ENCODE data around the gene ASAP3. TPM values are rescaled to one million over a fixed set of nuclear protein-coding genes. Genes with fewer than 3 reads are reported as not detected.

Gene ASAP3
- total RNA-seq, 1 donor from 2014 or later = 45.9 TPM

- Histone ChIP-seq H3K4me1 (ENCODE audit: control insufficient read depth in 3 of 3, insufficient read depth in 3 of 3, low read length in 3 of 3) (peaks cover 44 to 76% (median 56%) of the 10 kb centered on the region in 3 donors), H3K4me3 (ENCODE audit: low read length in 3 of 3) (peak overlapping the region in 2 of 3 donors; percentile 16 to 35), H3K27ac (ENCODE audit: low read depth, low read length) (peak overlapping the region; percentile 3), H3K9me3 (ENCODE audit: control insufficient read depth in 3 of 3, low read length in 3 of 3) (no peaks in the 10 kb centered on the region), H3K27me3 (ENCODE audit: control insufficient read depth in 3 of 3, insufficient read depth in 3 of 3, low read length in 3 of 3) (no peaks in the 10 kb centered on the region), H3K36me3 (ENCODE audit: control insufficient read depth in 3 of 3, insufficient read depth in 3 of 3, low read length in 3 of 3) (peaks cover 11 to 24% (median 11%) of the 10 kb centered on the region in 3 donors), H3K9ac (ENCODE audit: low read depth in 1 of 3, low read length in 3 of 3) (peak overlapping the region in 1 of 3 donors; percentile 45)
Observed at GRCh38 chr1:23420778-23421177, 63.2 kb downstream of the ASAP3 start.

DNA sequence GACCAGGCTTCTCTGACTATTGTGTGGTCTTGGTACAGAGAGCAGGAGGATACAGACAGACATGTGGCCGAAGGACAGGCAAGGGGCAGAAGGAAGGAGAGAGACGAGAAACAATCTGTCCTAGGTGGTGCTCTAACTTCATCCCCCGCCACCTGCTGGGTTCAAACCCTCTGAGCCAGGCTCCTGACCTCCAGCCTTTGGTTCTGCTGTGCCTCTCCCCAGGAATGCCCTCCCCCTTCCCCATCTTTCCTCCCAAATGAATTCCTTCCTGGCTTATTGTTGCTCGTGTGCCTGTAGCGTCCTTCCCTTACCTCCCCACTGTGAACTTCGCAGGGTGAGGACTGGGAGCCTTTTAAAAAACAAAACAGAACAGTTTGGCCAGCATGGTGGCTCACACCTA, 64.8 kb downstream of the ASAP3 start:
- Histone ChIP-seq H3K36me3 (ENCODE audit: control insufficient read depth in 3 of 3, insufficient read depth in 3 of 3, low read length in 3 of 3) (peaks cover 17 to 31% (median 18%) of the 10 kb centered on the region in 3 donors), H3K4me3 (ENCODE audit: low read length in 3 of 3) (no peak overlapping the region), H3K27ac (ENCODE audit: low read depth, low read length) (peak overlapping the region; percentile 36), H3K4me1 (ENCODE audit: control insufficient read depth in 3 of 3, insufficient read depth in 3 of 3, low read length in 3 of 3) (peaks cover 44 to 64% (median 51%) of the 10 kb centered on the region in 3 donors), H3K9ac (ENCODE audit: low read depth in 1 of 3, low read length in 3 of 3) (no peak overlapping the region), H3K9me3 (ENCODE audit: control insufficient read depth in 3 of 3, low read length in 3 of 3) (no peaks in the 10 kb centered on the region), H3K27me3 (ENCODE audit: control insufficient read depth in 3 of 3, insufficient read depth in 3 of 3, low read length in 3 of 3) (no peaks in the 10 kb centered on the region)

DNA sequence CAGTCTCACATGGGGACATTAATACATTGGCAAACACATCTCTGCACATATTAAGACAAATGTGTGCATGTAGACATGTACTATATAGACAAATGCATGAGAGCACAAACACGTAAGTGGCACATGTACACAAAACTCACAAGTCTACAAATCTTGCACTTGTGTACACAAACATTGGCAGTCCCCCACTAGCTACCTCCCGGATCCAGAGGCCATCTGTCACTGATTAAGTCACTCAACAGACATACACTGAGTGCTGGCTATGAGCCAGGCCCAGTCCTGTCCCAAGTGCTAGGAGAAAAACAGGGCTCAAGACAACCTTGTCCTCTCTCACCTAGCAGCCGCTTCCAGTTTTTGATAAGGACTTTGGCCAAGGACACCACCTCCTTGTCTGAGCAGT, 66.4 kb downstream of the ASAP3 start:
- peak overlapping the region; percentile 38 for H3K27ac ChIP-seq (ENCODE audit: low read depth, low read length)
- H3K36me3 ChIP-seq (ENCODE audit: control insufficient read depth in 3 of 3, insufficient read depth in 3 of 3, low read length in 3 of 3) = peaks cover 17 to 31% (median 18%) of the 10 kb centered on the region in 3 donors
- no peaks in the 10 kb centered on the region for H3K27me3 ChIP-seq (ENCODE audit: control insufficient read depth in 3 of 3, insufficient read depth in 3 of 3, low read length in 3 of 3)
- peak overlapping the region in 1 of 3 donors; percentile 14 for H3K4me3 ChIP-seq (ENCODE audit: low read length in 3 of 3)
- H3K9ac ChIP-seq (ENCODE audit: low read depth in 1 of 3, low read length in 3 of 3) = peak overlapping the region in 1 of 3 donors; percentile 54
- H3K4me1 ChIP-seq (ENCODE audit: control insufficient read depth in 3 of 3, insufficient read depth in 3 of 3, low read length in 3 of 3) = peaks cover 33 to 50% (median 41%) of the 10 kb centered on the region in 3 donors
- no peaks in the 10 kb centered on the region for H3K9me3 ChIP-seq (ENCODE audit: control insufficient read depth in 3 of 3, low read length in 3 of 3)

DNA sequence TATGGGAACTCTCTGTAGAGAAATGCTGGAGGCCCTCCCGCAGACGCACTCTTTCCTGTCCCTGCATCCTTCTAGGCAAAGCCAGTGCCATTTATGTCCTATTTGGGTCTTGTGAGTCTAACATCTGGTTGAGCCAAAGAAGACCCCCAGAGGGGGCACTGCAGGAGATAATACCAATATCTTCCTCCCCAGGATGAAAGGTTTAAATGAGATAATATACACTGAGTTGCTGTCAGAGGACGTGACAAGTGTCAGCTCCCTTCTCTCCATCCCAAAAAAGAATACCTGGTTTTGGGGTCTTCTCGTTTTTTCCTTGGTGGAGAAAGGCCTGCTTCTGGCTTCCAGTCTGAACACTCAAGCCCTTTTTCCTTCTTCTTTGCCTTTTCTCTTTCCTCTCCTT, 67.0 kb downstream of the ASAP3 start:
- no peak overlapping the region for H3K4me3 ChIP-seq (ENCODE audit: low read length in 3 of 3)
- H3K4me1 ChIP-seq (ENCODE audit: control insufficient read depth in 3 of 3, insufficient read depth in 3 of 3, low read length in 3 of 3) = peaks cover 27 to 44% (median 34%) of the 10 kb centered on the region in 3 donors
- no peaks in the 10 kb centered on the region for H3K27me3 ChIP-seq (ENCODE audit: control insufficient read depth in 3 of 3, insufficient read depth in 3 of 3, low read length in 3 of 3)
- H3K36me3 ChIP-seq (ENCODE audit: control insufficient read depth in 3 of 3, insufficient read depth in 3 of 3, low read length in 3 of 3) = peaks cover 17 to 27% (median 18%) of the 10 kb centered on the region in 3 donors
- H3K9ac ChIP-seq (ENCODE audit: low read depth in 1 of 3, low read length in 3 of 3) = no peak overlapping the region
- H3K27ac ChIP-seq (ENCODE audit: low read depth, low read length) = no peak overlapping the region
- no peaks in the 10 kb centered on the region for H3K9me3 ChIP-seq (ENCODE audit: control insufficient read depth in 3 of 3, low read length in 3 of 3)

DNA sequence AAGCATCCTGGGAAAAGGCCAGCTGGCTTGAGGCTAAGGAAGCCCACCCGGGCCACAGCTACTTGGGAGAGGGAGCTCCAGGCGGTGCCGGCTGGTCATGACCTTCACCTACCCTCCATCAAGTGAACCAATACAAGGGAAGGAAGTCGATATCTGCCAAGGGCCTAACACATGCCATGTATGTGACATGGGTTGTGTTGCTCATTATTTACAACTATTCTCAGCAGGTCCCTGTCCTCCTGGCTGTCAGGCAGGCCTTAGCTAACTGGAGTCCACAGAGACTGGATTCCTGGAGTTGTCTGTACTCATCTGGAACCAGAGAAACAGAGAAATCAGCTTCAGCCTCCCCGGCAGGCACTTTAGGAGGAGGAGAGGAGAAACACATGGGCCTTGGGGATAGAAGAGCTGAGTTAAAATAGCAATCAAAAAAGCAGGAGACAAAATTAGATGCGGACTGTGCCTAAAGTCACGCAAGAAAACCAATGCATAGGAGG, 75.1 kb downstream of the ASAP3 start:
- H3K27me3 ChIP-seq (ENCODE audit: control insufficient read depth in 3 of 3, insufficient read depth in 3 of 3, low read length in 3 of 3) = no peaks in the 10 kb centered on the region
- no peak overlapping the region for H3K27ac ChIP-seq (ENCODE audit: low read depth, low read length)
- no peak overlapping the region for H3K4me3 ChIP-seq (ENCODE audit: low read length in 3 of 3)
- H3K36me3 ChIP-seq (ENCODE audit: control insufficient read depth in 3 of 3, insufficient read depth in 3 of 3, low read length in 3 of 3) = peaks cover 16 to 34% (median 33%) of the 10 kb centered on the region in 3 donors
- peaks cover 13 to 36% (median 21%) of the 10 kb centered on the region in 3 donors for H3K4me1 ChIP-seq (ENCODE audit: control insufficient read depth in 3 of 3, insufficient read depth in 3 of 3, low read length in 3 of 3)
- H3K9ac ChIP-seq (ENCODE audit: low read depth in 1 of 3, low read length in 3 of 3) = peak overlapping the region in 1 of 3 donors; percentile 10
- no peaks in the 10 kb centered on the region for H3K9me3 ChIP-seq (ENCODE audit: control insufficient read depth in 3 of 3, low read length in 3 of 3)

DNA sequence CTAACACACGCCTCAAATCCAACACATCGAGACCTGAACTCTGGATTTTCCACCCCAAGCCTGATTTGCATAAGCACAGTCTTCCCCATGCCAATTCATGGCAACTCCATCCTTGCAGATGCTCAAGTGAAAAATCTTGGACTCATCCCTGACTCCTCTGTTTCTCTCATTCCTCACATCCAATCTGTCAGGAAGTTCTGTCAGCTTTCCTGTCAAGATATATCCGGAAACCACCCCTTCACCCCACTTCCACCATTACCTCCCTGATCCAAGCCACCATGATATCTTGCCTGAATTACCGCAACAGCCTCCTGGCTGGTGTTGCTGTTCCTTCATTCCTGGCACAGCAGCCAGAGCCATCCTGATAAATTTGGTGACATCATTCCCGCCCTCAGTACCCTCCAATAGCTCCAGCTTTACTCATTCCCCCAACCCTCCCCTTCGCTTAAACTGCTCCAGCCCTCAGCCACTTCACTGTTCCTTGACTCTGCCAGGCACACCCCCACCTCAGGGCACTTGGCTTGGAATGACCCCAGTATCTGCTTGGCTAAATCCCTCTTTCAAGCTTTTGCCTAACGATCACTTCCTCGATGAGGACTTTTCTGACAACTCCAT, 76.9 kb downstream of the ASAP3 start:
- no peak overlapping the region for H3K4me3 ChIP-seq (ENCODE audit: low read length in 3 of 3)
- H3K9ac ChIP-seq (ENCODE audit: low read depth in 1 of 3, low read length in 3 of 3) = no peak overlapping the region
- H3K27ac ChIP-seq (ENCODE audit: low read depth, low read length) = no peak overlapping the region
- H3K36me3 ChIP-seq (ENCODE audit: control insufficient read depth in 3 of 3, insufficient read depth in 3 of 3, low read length in 3 of 3) = peaks cover 24 to 38% (median 34%) of the 10 kb centered on the region in 3 donors
- no peaks in the 10 kb centered on the region for H3K27me3 ChIP-seq (ENCODE audit: control insufficient read depth in 3 of 3, insufficient read depth in 3 of 3, low read length in 3 of 3)
- peaks cover 28 to 51% (median 38%) of the 10 kb centered on the region in 3 donors for H3K4me1 ChIP-seq (ENCODE audit: control insufficient read depth in 3 of 3, insufficient read depth in 3 of 3, low read length in 3 of 3)
- H3K9me3 ChIP-seq (ENCODE audit: control insufficient read depth in 3 of 3, low read length in 3 of 3) = no peaks in the 10 kb centered on the region

DNA sequence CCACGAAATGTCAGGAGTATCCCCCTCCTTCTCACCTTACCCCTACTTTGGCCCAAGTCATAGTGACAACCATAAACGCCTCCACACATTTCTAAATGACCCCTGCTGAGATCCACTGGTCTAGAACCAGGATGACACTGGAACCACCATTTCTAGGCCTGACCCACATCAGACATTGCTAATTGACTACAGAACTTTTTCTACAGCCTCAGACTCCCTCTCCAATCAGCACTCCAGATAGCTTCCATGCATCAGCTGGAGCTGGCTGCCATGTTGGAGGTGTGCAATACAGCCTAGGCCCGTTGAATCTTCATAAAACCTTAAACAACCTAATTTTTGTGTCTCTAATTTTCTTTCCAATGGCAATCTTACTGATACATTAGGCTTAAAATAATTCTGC, 78.0 kb downstream of the ASAP3 start:
- no peaks in the 10 kb centered on the region for H3K9me3 ChIP-seq (ENCODE audit: control insufficient read depth in 3 of 3, low read length in 3 of 3)
- H3K27me3 ChIP-seq (ENCODE audit: control insufficient read depth in 3 of 3, insufficient read depth in 3 of 3, low read length in 3 of 3) = no peaks in the 10 kb centered on the region
- H3K4me1 ChIP-seq (ENCODE audit: control insufficient read depth in 3 of 3, insufficient read depth in 3 of 3, low read length in 3 of 3) = peaks cover 40 to 63% (median 50%) of the 10 kb centered on the region in 3 donors
- peaks cover 24 to 35% (median 34%) of the 10 kb centered on the region in 3 donors for H3K36me3 ChIP-seq (ENCODE audit: control insufficient read depth in 3 of 3, insufficient read depth in 3 of 3, low read length in 3 of 3)
- no peak overlapping the region for H3K27ac ChIP-seq (ENCODE audit: low read depth, low read length)
- no peak overlapping the region for H3K4me3 ChIP-seq (ENCODE audit: low read length in 3 of 3)
- H3K9ac ChIP-seq (ENCODE audit: low read depth in 1 of 3, low read length in 3 of 3) = peak overlapping the region in 1 of 3 donors; percentile 25

DNA sequence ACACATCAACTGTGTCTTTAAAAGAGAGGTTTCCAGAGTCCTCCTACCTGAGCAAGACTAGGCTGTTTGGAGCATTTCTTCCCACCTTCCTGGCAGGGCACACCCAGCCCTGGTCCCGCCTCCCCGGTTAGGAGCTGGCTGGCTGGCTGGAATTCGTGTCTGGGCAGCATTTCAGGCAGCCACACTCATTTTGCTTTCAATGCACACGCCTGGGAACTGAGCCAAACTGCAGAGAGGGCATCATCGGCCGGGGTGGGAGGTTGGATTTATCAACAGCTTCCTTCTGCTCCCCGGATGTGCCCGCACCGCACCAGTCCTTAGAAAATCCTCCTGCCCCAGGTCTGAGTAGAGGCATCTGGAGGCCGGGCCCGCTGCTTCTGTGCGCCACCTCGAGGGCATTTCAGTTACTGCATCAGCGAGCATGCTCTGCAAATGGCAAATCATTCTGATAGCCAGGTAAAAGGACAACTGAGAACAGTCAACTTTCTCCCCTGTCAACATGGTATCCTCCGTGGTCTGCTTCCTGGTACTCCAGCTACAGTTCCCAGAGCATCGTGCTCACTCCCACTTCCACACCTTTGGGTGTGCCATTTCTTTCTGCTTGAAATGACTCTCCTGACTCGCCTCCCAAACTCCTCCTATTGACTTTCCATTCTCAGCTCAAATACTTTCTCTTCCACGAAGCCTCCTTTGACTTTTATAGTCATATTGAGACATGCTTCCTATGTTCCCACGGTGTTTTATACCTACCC, 80.1 kb downstream of the ASAP3 start:
- H3K4me3 ChIP-seq (ENCODE audit: low read length in 3 of 3) = peak overlapping the region in 1 of 3 donors; percentile 25
- peaks cover 50 to 58% (median 52%) of the 10 kb centered on the region in 3 donors for H3K4me1 ChIP-seq (ENCODE audit: control insufficient read depth in 3 of 3, insufficient read depth in 3 of 3, low read length in 3 of 3)
- peaks cover 25 to 30% (median 25%) of the 10 kb centered on the region in 3 donors for H3K36me3 ChIP-seq (ENCODE audit: control insufficient read depth in 3 of 3, insufficient read depth in 3 of 3, low read length in 3 of 3)

DNA sequence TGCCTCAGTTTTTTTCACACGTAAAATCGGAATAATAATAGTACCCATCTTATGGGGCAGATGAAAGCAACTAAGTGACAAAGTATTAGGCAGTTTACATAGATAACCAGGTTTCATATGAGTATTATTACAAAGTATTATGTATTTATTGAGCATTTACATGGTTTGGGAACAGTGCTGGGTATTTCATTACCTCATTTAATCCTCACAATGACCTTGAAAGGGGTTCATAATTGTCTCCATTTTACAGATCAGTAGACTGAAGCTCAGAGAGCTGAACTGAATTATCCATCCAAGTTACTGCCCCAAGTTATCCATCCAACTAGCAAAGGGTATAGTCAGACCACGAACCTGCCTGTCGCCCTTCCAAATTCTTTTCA, 80.6 kb downstream of the ASAP3 start:
- Histone ChIP-seq H3K4me3 (ENCODE audit: low read length in 3 of 3) (peak overlapping the region in 1 of 3 donors; percentile 25), H3K4me1 (ENCODE audit: control insufficient read depth in 3 of 3, insufficient read depth in 3 of 3, low read length in 3 of 3) (peaks cover 49 to 55% (median 51%) of the 10 kb centered on the region in 3 donors), H3K9ac (ENCODE audit: low read depth in 1 of 3, low read length in 3 of 3) (no peak overlapping the region), H3K36me3 (ENCODE audit: control insufficient read depth in 3 of 3, insufficient read depth in 3 of 3, low read length in 3 of 3) (peaks cover 19 to 25% (median 20%) of the 10 kb centered on the region in 3 donors), H3K27me3 (ENCODE audit: control insufficient read depth in 3 of 3, insufficient read depth in 3 of 3, low read length in 3 of 3) (no peaks in the 10 kb centered on the region), H3K9me3 (ENCODE audit: control insufficient read depth in 3 of 3, low read length in 3 of 3) (no peaks in the 10 kb centered on the region), H3K27ac (ENCODE audit: low read depth, low read length) (peak overlapping the region; percentile 34)

More for the DNA sequence above, 80.1 kb downstream of the ASAP3 start:
- Histone ChIP-seq H3K27ac (ENCODE audit: low read depth, low read length) (peak overlapping the region; percentile 34), H3K9ac (ENCODE audit: low read depth in 1 of 3, low read length in 3 of 3) (no peak overlapping the region), H3K9me3 (ENCODE audit: control insufficient read depth in 3 of 3, low read length in 3 of 3) (no peaks in the 10 kb centered on the region), H3K27me3 (ENCODE audit: control insufficient read depth in 3 of 3, insufficient read depth in 3 of 3, low read length in 3 of 3) (no peaks in the 10 kb centered on the region)

DNA sequence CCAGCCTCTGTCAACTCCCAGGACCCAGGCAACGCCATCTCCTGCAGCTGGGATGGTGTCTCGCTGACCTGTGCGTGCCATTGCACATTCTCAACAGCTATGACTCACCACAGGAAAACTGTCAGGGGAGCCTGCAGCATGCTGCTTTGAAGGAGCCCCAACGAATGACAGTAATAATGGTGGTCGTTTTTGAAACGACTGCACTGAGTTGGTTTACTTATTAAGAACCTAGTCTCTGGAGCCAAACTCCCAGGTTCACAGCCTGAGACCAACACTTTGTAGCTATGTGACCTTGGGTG, 81.0 kb downstream of the ASAP3 start:
- Histone ChIP-seq H3K9me3 (ENCODE audit: control insufficient read depth in 3 of 3, low read length in 3 of 3) (no peaks in the 10 kb centered on the region), H3K9ac (ENCODE audit: low read depth in 1 of 3, low read length in 3 of 3) (no peak overlapping the region), H3K36me3 (ENCODE audit: control insufficient read depth in 3 of 3, insufficient read depth in 3 of 3, low read length in 3 of 3) (peaks cover 17 to 22% (median 17%) of the 10 kb centered on the region in 3 donors), H3K4me3 (ENCODE audit: low read length in 3 of 3) (no peak overlapping the region), H3K27ac (ENCODE audit: low read depth, low read length) (peak overlapping the region; percentile 34), H3K27me3 (ENCODE audit: control insufficient read depth in 3 of 3, insufficient read depth in 3 of 3, low read length in 3 of 3) (no peaks in the 10 kb centered on the region), H3K4me1 (ENCODE audit: control insufficient read depth in 3 of 3, insufficient read depth in 3 of 3, low read length in 3 of 3) (peaks cover 52 to 55% (median 54%) of the 10 kb centered on the region in 3 donors)

All from skeletal muscle tissue (tissue), 4 donors.